ENCODE data around the gene CYP26C1.

GRCh38 chr10:93090619-93091018 is 30.0 kb downstream of the CYP26C1 start:
- no peak for TF ChIP-seq CTCF (IDR thresholded peaks at IDR 0.05)
- TF ChIP-seq EP300 (IDR thresholded peaks at IDR 0.05) = no peak
- TF ChIP-seq POLR2A (IDR thresholded peaks at IDR 0.05; ENCODE audit: low read depth) = no peak
- TF ChIP-seq POLR2AphosphoS5 (IDR thresholded peaks at IDR 0.05) = no peak
